H54 (cell line): ENCODE results near the gene ZNF24.

Experiments used
- DNase-seq: peaks from one replicate; pipeline ENCODE4 v3.0.0; 2011; ENCODE audit warnings: low spot score, mixed read lengths; ENCODE audit not compliant: insufficient read length
- FAIRE-seq: peaks from 3 replicates; lab custom pipeline; 2011; peaks lifted over from hg19 to GRCh38; lab: Jason Lieb, UNC
- POLR2A ChIP-seq: IDR thresholded peaks from 2 replicates; pipeline ENCODE4 v1.6.1; 2011; ENCODE audit warnings: low read depth, mild to moderate bottlenecking, low read length

Gene ZNF24

GRCh38 chr18:35376393-35376741 is 32.1 kb upstream of the ZNF24 start:
- no peak for TF ChIP-seq POLR2A
- FAIRE-seq, result no peak
- no peak for DNase-seq

- FAIRE-seq, result no peak
- DNase-seq, result no peak
- TF ChIP-seq POLR2A, result no peak
These were observed 30.5 kb upstream of the ZNF24 start for GRCh38 chr18:35374708-35375107.

GRCh38 chr18:35371412-35372195 is 27.4 kb upstream of the ZNF24 start:
- no peak for TF ChIP-seq POLR2A
- FAIRE-seq (no peak), DNase-seq (no peak)

GRCh38 chr18:35369126-35369525 is 24.9 kb upstream of the ZNF24 start:
- FAIRE-seq (no peak), DNase-seq (no peak)
- TF ChIP-seq POLR2A, result no peak

- no peak for TF ChIP-seq POLR2A
- FAIRE-seq (no peak), DNase-seq (no peak)
These were observed 24.4 kb upstream of the ZNF24 start for GRCh38 chr18:35368595-35368994.

- FAIRE-seq (no peak), DNase-seq (no peak)
- TF ChIP-seq POLR2A, result no peak
These were observed 18.3 kb upstream of the ZNF24 start for GRCh38 chr18:35362531-35362930.

- no peak for FAIRE-seq
- DNase-seq, result no peak
These were observed 17.5 kb upstream of the ZNF24 start for GRCh38 chr18:35361570-35362321.

GRCh38 chr18:35355140-35355618 is 11.0 kb upstream of the ZNF24 start:
- no peak for TF ChIP-seq POLR2A
- DNase-seq, result peak; percentile 20
- FAIRE-seq, result no peak

More at GRCh38 chr18:35361570-35362321, 17.5 kb upstream of the ZNF24 start:
- TF ChIP-seq POLR2A, result no peak

- FAIRE-seq, result no peak
- no peak for TF ChIP-seq POLR2A
- no peak for DNase-seq
These were observed 8.6 kb upstream of the ZNF24 start for GRCh38 chr18:35352778-35353177.

GRCh38 chr18:35352283-35352682 is 8.1 kb upstream of the ZNF24 start:
- TF ChIP-seq POLR2A, result no peak
- DNase-seq (no peak), FAIRE-seq (no peak)

GRCh38 chr18:35348001-35348400 is 3.8 kb upstream of the ZNF24 start:
- no peak for DNase-seq
- no peak for FAIRE-seq
- TF ChIP-seq POLR2A, result no peak

GRCh38 chr18:35345950-35346349 is 1.7 kb upstream of the ZNF24 start:
- FAIRE-seq (no peak), DNase-seq (no peak)
- TF ChIP-seq POLR2A, result no peak

GRCh38 chr18:35345460-35345921 is 1.3 kb upstream of the ZNF24 start:
- no peak for FAIRE-seq
- TF ChIP-seq POLR2A, result no peak
- DNase-seq, result no peak

GRCh38 chr18:35344736-35345459 is 678 bp upstream of the ZNF24 start:
- FAIRE-seq, result no peak
- no peak for DNase-seq
- TF ChIP-seq POLR2A, result no peak
